Fibroblast of peridontal ligament (primary cell): Measurements from ENCODE around the gene S100A9.
"Not testable (repeated sequence)": the region's sequence is repeated elsewhere in the genome, so short reads cannot be mapped to it uniquely, and the experiment has no call there.

Source experiments
- DNase-seq: peaks from one replicate; pipeline ENCODE4 v3.0.0-alpha.2; 2010; ENCODE audit errors: extremely low read depth

Gene S100A9

DNA sequence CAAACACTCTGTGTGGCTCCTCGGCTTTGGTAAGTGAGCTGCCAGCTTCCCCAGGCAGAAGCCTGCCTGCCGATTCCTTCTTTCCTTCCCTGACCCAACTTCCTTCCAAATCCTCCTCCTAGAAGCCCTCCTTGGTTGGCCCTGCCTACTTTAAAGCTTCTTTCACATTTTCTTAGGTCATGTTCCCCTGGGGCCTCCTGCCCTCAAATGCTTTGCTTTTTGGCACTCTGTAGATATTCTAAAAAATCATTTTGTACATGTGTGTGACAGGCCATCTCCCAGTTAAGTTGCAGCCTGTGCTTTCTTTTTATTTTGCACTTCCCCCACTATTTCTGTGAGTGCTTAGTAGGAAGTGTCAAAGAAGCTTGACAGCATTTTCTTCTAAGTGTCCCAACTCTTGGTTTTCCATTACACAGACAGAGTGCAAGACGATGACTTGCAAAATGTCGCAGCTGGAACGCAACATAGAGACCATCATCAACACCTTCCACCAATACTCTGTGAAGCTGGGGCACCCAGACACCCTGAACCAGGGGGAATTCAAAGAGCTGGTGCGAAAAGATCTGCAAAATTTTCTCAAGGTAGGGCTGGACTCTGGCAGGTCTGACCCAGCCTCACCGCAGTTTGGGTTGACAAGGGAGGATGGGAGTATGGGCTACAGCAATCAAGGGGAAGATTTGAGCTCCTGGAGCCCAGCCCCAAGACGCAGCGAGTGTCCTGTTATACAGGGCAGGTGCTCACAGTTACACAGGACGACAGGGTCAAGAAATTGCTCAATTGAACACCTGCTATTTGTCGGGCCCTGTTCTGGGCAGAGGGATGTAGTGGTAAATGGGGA, at the start of gene S100A9:
Gene S100A9 (plus strand): TSS at position 2 of the 838 bp plus-strand sequence. CDS start 430 bp downstream, at position 432.
- DNase-seq, result no peak

DNA sequence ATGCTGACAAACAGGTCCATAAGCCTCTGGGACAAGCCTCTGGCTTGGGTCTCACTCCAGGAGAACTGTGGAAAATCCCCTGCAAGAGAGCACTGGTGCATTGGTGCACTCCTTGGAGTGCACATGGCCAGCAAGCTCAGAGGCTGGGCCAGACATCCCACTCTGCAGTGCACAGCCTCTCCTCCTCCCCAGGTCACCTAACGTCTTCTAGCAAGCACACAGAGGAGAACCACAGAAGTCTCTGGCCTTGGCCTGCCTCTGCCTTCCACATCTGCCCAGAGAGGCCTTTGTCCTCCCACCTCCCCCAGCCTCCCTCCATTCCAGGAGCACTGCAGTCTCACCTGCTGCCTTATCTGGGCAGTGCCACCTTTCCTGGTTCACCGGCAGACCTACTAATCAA, 49.1 kb upstream of the S100A9 start:
- DNase-seq, result no peak

GRCh38 chr1:153309441-153309840, 48.2 kb upstream of the S100A9 start:
- DNase-seq, result no peak

GRCh38 chr1:153310526-153310925, 47.1 kb upstream of the S100A9 start:
- no peak for DNase-seq

GRCh38 chr1:153312570-153313186, 45.0 kb upstream of the S100A9 start, which contains the start of gene PGLYRP3:
TSS of gene PGLYRP3 (minus strand) at chr1:153312952. CDS start at chr1:153310665, 2,287 bp downstream.
- no peak for DNase-seq

DNA sequence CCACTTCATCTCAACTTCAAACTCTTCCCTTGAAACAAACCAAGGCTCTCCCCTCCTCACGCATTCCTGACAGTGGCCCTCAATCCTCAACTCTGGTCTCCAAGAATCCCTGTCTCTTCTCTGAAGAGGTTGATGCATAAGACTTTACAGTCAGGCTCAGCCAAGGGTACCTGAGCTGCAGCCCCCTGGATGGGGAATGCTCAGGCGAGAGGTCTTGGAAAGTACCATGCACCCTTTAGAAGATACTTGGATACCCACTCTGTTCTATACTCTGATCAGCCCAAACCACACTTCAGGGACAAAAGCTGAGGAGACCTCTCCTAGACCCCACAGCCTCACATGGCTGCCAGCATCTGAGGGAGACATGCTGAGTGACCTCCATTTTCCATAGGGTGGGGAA, 44.4 kb upstream of the S100A9 start:
- DNase-seq, result no peak

DNA sequence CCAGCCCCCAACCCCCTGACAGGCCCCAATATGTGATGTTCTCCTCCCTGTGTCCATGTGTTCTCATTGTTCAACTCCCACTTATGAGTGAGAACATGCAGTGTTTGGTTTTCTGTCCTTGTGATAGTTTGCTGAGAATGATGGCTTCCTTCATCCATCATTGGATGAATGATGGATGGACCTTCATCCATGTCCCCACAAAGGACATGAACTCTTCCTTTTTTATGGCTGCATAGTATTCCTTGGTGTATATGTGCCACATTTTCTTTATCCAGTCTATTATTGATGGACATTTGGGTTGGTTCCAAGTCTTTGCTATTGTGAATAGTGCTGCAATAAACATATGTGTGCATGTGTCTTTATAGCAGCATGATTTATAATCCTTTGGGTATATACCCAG, 43.3 kb upstream of the S100A9 start:
- DNase-seq, result not testable (repeated sequence)

GRCh38 chr1:153316013-153316412, 41.6 kb upstream of the S100A9 start:
- DNase-seq, result not testable (repeated sequence)

DNA sequence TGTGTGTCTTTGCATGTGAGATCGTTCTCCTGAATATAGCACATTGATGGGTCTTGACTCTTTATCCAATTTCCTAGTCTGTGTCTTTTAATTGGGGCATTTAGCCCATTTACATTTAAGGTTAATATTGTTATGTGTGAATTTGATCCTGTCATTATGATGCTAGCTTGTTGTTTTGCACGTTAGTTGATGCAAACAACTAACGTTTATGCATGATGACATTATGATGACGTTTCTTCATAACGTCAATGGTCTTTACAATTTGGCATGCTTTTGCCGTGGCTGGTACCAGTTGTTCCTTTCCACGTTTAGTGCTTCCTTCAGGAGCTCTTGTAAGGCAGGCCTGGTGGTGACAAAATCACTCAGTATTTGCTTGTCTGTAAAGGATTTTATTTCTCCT, 39.5 kb upstream of the S100A9 start:
- not testable (repeated sequence) for DNase-seq

DNA sequence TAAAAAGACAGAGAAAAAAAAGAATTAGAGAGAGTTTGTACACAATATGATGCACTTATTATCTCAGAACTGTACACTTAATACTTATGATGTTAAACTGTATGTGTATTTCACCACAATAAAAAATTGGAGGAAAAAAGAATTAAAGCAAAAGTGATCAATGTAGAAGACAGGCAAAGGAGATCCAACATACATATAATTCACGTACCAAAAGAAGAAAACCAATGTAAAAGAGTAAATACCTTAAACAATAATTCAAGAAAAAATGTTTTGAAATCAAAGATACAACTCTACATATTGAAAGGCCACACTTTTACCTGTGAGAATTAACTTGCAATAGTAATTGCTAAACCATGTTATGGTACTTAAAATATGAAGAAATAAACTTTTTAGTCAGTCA, 35.1 kb upstream of the S100A9 start:
- DNase-seq, result no peak

DNA sequence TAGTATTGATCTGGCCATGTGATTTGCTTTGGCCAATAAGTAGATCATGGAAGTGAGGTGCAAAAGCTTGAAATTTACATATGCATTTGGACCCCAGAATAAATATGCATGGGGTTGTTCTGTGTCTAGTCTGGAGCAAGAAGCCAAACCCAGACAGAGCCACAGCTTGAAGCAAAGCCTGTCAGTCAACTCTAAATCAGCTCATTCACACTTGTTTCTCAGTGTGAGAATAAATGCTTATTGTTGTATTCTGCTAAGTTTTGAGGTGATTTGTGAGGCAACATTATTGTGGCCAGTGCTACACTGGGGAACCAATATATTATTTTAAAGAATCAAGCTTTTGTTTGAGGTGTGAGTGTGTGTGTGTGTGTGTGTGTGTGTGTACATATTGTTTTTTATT, 32.7 kb upstream of the S100A9 start:
- no peak for DNase-seq

- DNase-seq, result no peak
Observed at GRCh38 chr1:153333902-153334301, 23.8 kb upstream of the S100A9 start.

GRCh38 chr1:153336650-153337049, 21.0 kb upstream of the S100A9 start:
- no peak for DNase-seq

DNA sequence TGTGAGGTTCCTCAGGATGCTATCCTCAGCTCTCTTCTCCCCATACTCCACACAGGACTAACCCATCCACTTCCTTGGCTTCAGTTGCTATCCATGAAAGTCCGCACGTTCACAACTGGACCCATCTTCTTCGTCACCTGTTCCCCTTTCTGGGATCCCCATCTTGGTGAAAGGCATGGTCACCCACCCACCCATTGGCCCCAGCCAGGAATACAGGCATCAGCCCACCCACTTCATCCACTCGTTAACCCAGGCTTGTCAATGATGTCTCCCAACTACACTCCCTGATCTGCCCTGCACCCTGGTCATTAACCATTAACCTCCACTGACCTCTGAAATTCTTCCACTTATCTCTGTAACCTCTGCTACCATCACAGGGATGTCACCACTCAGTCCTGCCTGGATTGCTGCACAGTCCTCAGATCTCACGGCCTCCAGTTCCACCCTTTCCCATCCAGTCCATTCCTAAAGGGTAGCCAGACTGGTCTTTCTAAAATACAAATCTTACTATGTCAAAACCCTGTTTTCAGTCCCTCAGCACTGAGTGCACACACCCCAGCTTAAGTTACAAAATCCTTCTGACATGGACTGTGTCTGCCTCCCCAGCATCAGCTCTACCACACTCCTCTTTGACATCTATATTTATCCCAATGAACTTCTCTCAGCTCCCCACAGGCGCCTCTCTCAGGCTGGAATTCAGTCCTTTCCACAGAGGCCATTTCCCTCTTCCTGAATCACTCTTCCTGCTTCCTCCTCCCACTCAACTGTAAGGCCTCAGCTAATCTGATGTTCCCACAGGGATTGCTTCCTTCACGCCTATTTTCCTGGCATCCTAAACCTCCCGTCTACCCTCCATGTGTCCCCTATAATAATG, 19.4 kb upstream of the S100A9 start:
- no peak for DNase-seq

DNA sequence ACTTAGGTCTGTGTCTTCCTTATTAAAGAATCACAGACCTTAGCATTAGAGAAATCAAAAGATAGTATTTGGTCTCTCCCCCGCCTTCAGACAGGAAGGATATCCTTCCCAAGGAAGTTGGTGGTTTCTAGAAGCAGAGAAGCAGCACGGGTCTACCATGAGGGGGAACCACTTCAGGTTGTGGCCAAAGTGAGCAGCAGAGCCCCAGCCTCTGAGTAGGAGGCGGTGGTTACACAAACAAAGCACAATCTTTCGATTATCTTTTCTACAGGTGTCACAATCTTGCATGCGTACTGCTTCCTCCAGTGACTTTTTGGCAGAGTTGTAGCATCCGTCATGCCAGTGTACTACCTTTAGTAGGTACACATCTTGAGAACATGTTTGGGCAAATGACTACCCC, 17.9 kb upstream of the S100A9 start:
- DNase-seq, result no peak

- DNase-seq, result no peak
Observed at GRCh38 chr1:153340356-153340755, 17.3 kb upstream of the S100A9 start.

GRCh38 chr1:153341431-153341934, 16.2 kb upstream of the S100A9 start:
- DNase-seq, result no peak

- no peak for DNase-seq
Observed at GRCh38 chr1:153342178-153342577, 15.5 kb upstream of the S100A9 start.

- no peak for DNase-seq
Observed at GRCh38 chr1:153343040-153343681, 14.5 kb upstream of the S100A9 start.

DNA sequence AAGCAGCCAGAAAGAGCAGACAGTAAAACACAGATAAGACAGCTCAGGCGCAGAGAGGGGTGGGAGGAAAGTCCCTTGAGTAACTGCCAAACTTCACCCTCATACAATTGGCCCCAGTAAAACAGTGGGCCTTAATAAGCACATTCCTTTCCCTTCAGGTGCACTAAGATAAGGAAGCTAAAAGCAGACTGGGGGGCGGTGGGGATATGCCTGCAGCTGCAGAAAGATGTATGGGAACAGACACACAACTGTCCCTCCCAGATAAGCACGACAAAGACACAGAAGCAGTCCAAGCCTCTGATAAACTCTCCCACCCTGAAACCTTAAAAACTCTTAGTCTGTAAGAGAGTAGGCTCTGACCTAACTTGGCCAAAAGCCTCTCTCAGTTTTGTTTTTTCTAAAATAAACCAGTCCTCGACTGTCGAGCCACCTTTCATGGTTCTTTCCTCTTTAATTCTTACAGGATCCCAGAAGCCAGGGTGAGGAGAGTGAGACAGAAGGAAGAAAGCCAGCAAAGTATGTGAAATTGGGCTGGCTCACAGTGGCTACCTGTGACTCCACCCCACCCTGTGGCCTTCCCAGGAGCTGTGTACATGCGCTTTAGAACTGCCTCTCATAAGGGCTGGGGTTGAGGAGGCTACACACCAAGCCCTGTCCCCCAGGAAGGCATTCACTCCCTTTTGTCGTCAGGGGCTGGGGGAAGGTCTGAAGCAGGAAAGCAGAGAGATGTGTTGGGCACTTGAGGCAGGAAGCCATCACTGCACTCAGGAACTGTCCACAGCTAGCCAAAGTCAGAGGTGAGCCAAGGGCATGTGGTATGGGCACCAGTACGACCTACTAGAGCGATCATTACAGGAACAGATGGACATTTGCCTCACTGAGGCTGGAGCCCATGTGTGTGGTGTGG, 13.6 kb upstream of the S100A9 start:
- no peak for DNase-seq

- no peak for DNase-seq
Observed at GRCh38 chr1:153344718-153345025, 13.0 kb upstream of the S100A9 start.
